ENCODE results near the gene HIP1R. TPM values are rescaled to one million over a fixed set of nuclear protein-coding genes. Genes with fewer than 3 reads are reported as not detected.
A peak's percentile ranks its signal among the peaks of the same experiment; 100 is the strongest.

HIP1R gene
- polyA plus RNA-seq, 1 experiment: 12.8 TPM

DNA sequence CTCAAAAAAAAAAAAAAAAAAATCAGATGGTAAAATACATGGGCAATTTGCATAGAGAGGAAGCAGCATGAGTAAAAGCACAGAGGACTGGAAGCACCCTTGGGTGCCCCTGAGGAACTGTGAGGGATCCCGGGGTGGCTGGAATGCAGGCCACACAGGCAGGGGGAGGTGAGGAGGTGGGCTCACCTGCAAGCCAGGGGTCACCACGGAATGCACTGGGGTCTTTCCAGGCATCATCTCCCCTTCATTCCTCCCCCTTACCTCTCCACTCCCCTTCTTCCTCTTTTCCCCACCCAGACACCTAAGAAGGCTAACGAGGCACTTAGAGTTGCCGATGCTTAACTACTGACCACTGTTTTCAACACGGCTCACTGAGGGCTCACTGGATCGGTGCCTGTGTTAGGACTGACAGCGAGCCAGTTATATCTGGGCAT, 14.4 kb upstream of the HIP1R start:
- Histone ChIP-seq H3K27me3 (ENCODE audit: control insufficient read depth, insufficient read depth, low read length) (peaks cover 2% of the 10 kb centered on the region; the same call in 1 of the 2 replicates), H3K36me3 (ENCODE audit: control insufficient read depth, insufficient read depth, low read length) (no peaks in the 10 kb centered on the region), H3K4me3 (ENCODE audit: low read depth, low read length) (no peak overlapping the region)
- no peak for DNase-seq (ENCODE audit: low read depth)
- ChIA-PET CTCF (no interaction called here), POLR2A (no interaction called here)
- TF ChIP-seq, protein P1, sequence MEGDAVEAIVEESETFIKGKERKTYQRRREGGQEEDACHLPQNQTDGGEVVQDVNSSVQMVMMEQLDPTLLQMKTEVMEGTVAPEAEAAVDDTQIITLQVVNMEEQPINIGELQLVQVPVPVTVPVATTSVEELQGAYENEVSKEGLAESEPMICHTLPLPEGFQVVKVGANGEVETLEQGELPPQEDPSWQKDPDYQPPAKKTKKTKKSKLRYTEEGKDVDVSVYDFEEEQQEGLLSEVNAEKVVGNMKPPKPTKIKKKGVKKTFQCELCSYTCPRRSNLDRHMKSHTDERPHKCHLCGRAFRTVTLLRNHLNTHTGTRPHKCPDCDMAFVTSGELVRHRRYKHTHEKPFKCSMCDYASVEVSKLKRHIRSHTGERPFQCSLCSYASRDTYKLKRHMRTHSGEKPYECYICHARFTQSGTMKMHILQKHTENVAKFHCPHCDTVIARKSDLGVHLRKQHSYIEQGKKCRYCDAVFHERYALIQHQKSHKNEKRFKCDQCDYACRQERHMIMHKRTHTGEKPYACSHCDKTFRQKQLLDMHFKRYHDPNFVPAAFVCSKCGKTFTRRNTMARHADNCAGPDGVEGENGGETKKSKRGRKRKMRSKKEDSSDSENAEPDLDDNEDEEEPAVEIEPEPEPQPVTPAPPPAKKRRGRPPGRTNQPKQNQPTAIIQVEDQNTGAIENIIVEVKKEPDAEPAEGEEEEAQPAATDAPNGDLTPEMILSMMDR (IDR thresholded peaks at IDR 0.05; ENCODE audit: insufficient read depth, low read depth, low read length): no peak

DNA sequence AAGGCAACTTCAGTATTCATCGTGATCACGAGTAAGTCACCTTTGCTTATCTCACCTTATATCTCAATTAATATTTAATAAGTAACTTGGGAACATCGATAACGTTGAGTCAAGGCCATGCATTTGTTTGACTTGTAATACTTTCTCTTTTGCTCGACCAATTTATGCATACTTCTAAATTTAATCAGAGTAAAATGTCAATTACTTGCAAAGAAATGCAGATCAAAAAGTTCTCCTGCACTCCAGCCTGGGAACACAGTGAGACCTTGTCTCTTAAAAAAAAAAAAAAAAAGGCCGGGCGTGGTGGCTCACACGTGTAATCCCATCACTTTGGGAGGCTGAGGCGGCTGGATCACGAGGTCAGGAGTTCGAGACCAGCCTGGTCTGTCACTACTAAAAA, 11.8 kb upstream of the HIP1R start:
- ChIA-PET CTCF (interaction anchor here (0.6 to 1.7 kb wide), 2 partner anchors 11 to 252 kb away, joined by 3 to 4 read pairs; no protein-coding TSS in a partner anchor), POLR2A (no interaction called here)
- no peaks in the 10 kb centered on the region for H3K36me3 ChIP-seq (ENCODE audit: control insufficient read depth, insufficient read depth, low read length)
- DNase-seq (ENCODE audit: low read depth): no peak
- TF ChIP-seq, protein P1 (IDR thresholded peaks at IDR 0.05; ENCODE audit: insufficient read depth, low read depth, low read length): no peak
- H3K4me3 ChIP-seq (ENCODE audit: low read depth, low read length): no peak overlapping the region
- H3K27me3 ChIP-seq (ENCODE audit: control insufficient read depth, insufficient read depth, low read length): peaks cover 2% of the 10 kb centered on the region; the same call in 1 of the 2 replicates

DNA sequence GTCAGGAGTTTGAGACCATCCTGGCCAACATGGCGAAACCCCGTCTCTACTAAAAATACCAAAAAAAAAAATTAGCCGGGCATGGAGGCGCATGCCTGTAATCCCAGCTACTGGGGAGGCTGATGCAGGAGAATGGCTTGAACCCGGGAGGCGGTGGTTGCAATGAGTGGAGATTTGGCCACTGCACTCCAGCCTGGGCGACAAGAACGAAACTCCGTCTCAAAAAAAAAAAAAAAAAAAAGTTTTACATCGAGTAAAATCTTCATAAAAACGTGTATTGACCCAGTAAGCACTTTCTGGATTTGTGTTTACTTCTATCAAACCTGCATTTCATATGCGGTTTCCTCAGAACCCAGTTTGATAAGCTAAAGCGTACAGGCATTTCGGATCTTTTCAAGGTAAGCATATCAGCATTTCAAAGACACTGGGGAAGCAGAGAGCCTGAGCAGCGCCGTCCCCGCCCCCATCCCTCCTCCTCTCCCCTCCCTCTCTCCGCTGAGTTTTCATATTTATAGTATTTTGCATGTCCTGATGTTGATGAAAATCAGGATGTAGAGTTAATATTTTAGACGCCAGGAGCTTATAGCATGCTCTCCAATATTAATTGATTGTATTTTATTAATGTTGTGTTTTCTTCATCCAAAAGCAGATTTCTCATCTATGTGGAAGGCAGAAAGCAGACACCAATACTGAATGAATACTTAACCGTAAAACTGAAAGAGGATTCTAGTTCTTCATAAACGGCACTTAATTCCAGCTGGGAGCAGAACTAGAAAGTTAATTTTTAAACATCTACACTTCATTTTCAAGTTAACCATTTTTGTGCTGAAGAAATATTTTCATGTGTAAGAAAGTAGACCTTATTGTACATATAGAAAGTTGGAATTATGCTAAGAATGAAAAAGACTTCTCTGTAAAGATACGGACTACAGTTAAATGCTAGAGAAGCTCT, 9.2 kb upstream of the HIP1R start:
- Histone ChIP-seq H3K36me3 (ENCODE audit: control insufficient read depth, insufficient read depth, low read length) (no peaks in the 10 kb centered on the region), H3K27me3 (ENCODE audit: control insufficient read depth, insufficient read depth, low read length) (no peaks in the 10 kb centered on the region), H3K4me3 (ENCODE audit: low read depth, low read length) (peak overlapping the region; percentile 32)
- POLR2A ChIA-PET: no interaction called here
- CTCF ChIA-PET: interaction anchor here (0.6 to 1.1 kb wide), 3 partner anchors 9 to 542 kb away, joined by 3 read pairs; no protein-coding TSS in a partner anchor
- TF ChIP-seq, protein P1 (IDR thresholded peaks at IDR 0.05; ENCODE audit: insufficient read depth, low read depth, low read length): no peak
- no peak for DNase-seq (ENCODE audit: low read depth)

DNA sequence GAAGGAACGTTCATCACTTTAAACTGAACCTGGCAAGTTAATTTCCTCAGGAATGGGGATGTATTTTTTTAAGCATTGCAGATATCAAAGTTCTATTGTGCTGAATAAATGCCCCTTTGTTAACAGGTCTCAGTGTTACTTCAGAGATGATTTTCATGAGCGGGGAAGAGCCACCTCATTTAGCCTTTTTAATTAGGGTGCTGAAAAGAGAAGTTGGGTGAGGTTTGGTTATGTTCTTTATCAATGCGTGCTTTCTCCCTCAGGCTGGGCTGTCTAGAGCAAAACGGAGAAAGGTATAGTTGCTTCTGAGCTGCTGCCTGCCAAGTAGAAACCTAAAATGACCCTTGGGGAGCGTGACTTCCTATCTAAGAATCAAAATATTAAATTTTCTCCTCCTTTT, 8.0 kb upstream of the HIP1R start:
- TF ChIP-seq, protein P1 (IDR thresholded peaks at IDR 0.05; ENCODE audit: insufficient read depth, low read depth, low read length): no peak
- CTCF ChIA-PET: interaction anchor here (1.6 kb wide), 1 partner anchor 33 kb away, joined by 3 read pairs; no protein-coding TSS in a partner anchor
- Histone ChIP-seq H3K36me3 (ENCODE audit: control insufficient read depth, insufficient read depth, low read length) (no peaks in the 10 kb centered on the region), H3K4me3 (ENCODE audit: low read depth, low read length) (no peak overlapping the region), H3K27me3 (ENCODE audit: control insufficient read depth, insufficient read depth, low read length) (no peaks in the 10 kb centered on the region)
- no peak for DNase-seq (ENCODE audit: low read depth)
- POLR2A ChIA-PET: no interaction called here

DNA sequence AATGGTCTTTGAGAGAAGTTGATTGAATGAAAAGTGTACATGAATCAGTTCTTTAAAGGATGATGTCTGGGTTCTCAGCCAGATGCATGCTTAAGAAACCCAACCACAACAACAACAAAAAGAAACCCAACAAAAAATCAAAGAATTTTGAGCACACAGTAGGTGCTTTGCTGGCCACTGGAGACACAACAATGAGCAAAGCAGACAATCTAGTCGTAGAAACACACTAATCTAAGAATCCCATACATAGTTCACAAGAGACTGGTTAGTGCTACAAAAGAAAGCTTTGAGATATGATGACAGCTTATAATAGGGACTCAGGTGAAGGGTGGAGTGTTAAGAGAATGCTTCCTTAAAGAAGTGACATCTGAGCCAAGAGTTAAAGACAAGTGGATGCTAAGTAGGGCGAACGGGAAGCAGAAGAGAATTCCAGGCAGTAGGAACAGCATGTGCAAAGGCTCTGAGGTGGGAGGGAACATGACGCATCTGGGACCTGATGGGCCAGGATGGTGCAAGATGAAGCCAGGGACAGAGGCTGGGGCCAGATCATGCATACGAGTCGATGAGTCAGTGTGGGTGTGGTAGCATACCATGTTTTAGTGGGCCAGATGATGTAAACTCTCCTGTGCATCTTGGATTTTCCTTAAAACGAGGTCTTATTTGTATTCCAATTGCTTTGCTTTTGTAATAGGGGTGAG, 4.6 kb upstream of the HIP1R start:
- Histone ChIP-seq H3K4me3 (ENCODE audit: low read depth, low read length) (no peak overlapping the region), H3K36me3 (ENCODE audit: control insufficient read depth, insufficient read depth, low read length) (no peaks in the 10 kb centered on the region), H3K27me3 (ENCODE audit: control insufficient read depth, insufficient read depth, low read length) (no peaks in the 10 kb centered on the region)
- POLR2A ChIA-PET: no interaction called here
- TF ChIP-seq, protein P1 (IDR thresholded peaks at IDR 0.05; ENCODE audit: insufficient read depth, low read depth, low read length): no peak
- peak; percentile 55 for DNase-seq (ENCODE audit: low read depth)
- CTCF ChIA-PET: no interaction called here
